Brain microvascular endothelial cell (primary cell): ENCODE data around the gene CSH2.
"Not testable (repeated sequence)": the region's sequence is repeated elsewhere in the genome, so short reads cannot be mapped to it uniquely, and the experiment has no call there.

Experiments used
- DNase-seq: peaks from one replicate; pipeline ENCODE4 v3.0.0-alpha.2; 2020
- H3K27ac ChIP-seq: fragments of 250-450 bp; sonication (Bioruptor Pico); 2 replicates; pipeline ENCODE4 v1.5.1; 2020; ENCODE audit warnings: mild to moderate bottlenecking, moderate library complexity
- H3K27me3 ChIP-seq: fragments of 250-450 bp; sonication (Bioruptor Pico); replicated peaks from 2 replicates; pipeline ENCODE4 v1.5.1; 2020; ENCODE audit warnings: mild to moderate bottlenecking
- H3K36me3 ChIP-seq: fragments of 250-450 bp; sonication (Bioruptor Pico); replicated peaks from 2 replicates; pipeline ENCODE4 v1.5.1; 2020; ENCODE audit warnings: mild to moderate bottlenecking
- H3K4me3 ChIP-seq: 2 replicates; pipeline ENCODE4 v1.5.1; 2011; ENCODE audit warnings: low read depth, mild to moderate bottlenecking, control low read depth, low read length, moderate library complexity
- in situ Hi-C: cut with HindIII; loops from 2 replicates; pipeline ENCODE4 v1.10.0; 2017; ENCODE audit warnings: low sequenced_read_pairs, low pct_ligation_motif_present
- TF ChIP-seq, protein P1 (sequence below): IDR thresholded peaks from 2 replicates; pipeline ENCODE4 v1.5.1; 2011; ENCODE audit warnings: low read depth, mild to moderate bottlenecking, moderate library complexity, low read length, control low read depth, inconsistent platforms; ENCODE audit errors: missing control alignments

CSH2 gene

DNA sequence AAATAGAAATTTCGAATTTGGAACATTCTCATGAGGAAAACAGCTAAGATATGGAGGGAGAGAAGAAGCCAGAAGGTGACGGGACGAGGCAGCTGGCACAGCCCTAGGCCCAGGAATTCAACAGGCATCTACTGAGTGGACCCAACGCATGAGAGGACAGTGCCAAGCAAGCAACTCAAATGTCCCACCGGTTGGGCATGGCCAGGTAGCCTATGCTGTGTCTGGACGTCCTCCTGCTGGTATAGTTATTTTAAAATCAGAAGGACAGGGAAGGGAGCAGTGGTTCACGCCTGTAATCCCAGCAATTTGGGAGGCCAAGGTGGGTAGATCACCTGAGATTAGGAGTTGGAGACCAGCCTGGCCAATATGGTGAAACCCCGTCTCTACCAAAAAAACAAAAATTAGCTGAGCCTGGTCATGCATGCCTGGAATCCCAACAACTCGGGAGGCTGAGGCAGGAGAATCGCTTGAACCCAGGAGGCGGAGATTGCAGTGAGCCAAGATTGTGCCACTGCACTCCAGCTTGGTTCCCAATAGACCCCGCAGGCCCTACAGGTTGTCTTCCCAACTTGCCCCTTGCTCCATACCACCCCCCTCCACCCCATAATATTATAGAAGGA, 43.2 kb upstream of the CSH2 start:
- TF ChIP-seq, protein P1, sequence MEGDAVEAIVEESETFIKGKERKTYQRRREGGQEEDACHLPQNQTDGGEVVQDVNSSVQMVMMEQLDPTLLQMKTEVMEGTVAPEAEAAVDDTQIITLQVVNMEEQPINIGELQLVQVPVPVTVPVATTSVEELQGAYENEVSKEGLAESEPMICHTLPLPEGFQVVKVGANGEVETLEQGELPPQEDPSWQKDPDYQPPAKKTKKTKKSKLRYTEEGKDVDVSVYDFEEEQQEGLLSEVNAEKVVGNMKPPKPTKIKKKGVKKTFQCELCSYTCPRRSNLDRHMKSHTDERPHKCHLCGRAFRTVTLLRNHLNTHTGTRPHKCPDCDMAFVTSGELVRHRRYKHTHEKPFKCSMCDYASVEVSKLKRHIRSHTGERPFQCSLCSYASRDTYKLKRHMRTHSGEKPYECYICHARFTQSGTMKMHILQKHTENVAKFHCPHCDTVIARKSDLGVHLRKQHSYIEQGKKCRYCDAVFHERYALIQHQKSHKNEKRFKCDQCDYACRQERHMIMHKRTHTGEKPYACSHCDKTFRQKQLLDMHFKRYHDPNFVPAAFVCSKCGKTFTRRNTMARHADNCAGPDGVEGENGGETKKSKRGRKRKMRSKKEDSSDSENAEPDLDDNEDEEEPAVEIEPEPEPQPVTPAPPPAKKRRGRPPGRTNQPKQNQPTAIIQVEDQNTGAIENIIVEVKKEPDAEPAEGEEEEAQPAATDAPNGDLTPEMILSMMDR, result no peak
- H3K4me3 ChIP-seq, result no peak overlapping the region
- in situ Hi-C loops, result no loop called here
- H3K36me3 ChIP-seq, result no peaks in the 10 kb centered on the region
- peaks cover 3% of the 10 kb centered on the region for H3K27me3 ChIP-seq
- H3K27ac ChIP-seq, result no peak overlapping the region
- no peak for DNase-seq

DNA sequence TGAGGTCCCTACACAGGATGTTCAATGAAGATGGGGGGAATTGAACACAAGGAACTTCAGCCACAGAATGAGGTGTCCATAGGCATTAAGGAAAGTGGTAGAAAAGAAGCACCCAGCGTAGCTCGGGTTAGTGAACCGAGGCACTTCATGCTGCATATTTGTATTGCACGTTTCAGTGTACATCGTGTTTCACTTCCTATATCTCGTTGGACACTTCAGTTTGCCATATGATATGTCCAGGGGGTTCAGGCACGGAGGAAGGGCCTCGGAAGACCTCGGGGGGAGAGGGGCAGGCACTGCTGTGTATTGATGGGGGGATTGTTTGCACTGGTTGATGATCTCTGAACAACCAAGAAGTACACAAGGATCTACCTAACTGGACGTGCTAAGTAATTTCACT, 42.3 kb upstream of the CSH2 start:
- in situ Hi-C loops, H3K27ac ChIP-seq, H3K27me3 ChIP-seq, H3K4me3 ChIP-seq, DNase-seq, H3K36me3 ChIP-seq: not testable (repeated sequence)

DNA sequence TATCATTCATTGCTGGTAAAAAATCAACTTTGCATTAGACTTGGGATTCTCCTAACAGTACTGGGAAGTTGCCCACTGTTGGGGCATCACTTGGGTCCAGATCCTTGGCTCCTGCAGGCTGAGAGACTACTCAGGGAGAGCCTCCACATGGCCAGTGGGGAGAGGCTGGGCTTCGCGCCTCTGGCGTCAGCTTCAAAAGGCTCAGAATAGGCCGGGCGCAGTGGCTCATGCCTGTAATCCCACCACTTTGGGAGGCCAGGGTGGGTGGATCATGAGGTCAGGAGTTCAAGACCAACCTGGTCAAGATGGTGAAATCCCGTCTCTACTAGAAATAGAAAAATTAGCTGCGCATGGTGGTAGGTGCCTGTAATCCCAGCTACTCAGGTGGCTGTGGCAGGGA, 41.0 kb upstream of the CSH2 start:
- H3K27me3 ChIP-seq, result peaks cover 9% of the 10 kb centered on the region
- no peak for DNase-seq
- no peak overlapping the region for H3K4me3 ChIP-seq
- H3K36me3 ChIP-seq, result no peaks in the 10 kb centered on the region
- in situ Hi-C loops, result no loop called here
- H3K27ac ChIP-seq, result no peak overlapping the region
- TF ChIP-seq, protein P1, result no peak

DNA sequence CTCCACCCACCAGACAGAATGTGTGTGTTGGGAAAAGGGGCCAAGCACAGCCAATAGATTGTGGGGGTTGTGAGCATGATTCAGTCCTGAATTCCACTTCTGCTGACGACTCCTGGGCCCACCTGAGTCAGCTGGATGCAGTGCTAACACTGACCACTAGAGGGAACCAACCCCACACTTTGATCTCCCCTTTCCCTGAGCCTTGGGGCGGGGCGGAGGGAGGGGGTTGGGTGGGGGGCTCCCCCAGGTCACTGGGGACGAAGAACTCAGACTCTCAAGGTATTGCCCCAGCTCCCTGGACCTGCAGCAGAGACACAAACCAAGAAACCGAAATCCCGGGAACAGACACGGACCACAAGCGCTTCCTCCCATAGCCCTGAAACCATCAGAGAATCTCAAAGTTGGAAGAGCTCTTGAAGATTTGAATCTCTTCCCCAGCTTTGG, 38.2 kb upstream of the CSH2 start:
- peak; percentile 24 for DNase-seq
- H3K27ac ChIP-seq, result no peak overlapping the region
- TF ChIP-seq, protein P1, result peak; percentile 76
- H3K27me3 ChIP-seq, result peaks cover 6% of the 10 kb centered on the region
- in situ Hi-C loops, result no loop called here
- no peak overlapping the region for H3K4me3 ChIP-seq
- H3K36me3 ChIP-seq, result no peaks in the 10 kb centered on the region

DNA sequence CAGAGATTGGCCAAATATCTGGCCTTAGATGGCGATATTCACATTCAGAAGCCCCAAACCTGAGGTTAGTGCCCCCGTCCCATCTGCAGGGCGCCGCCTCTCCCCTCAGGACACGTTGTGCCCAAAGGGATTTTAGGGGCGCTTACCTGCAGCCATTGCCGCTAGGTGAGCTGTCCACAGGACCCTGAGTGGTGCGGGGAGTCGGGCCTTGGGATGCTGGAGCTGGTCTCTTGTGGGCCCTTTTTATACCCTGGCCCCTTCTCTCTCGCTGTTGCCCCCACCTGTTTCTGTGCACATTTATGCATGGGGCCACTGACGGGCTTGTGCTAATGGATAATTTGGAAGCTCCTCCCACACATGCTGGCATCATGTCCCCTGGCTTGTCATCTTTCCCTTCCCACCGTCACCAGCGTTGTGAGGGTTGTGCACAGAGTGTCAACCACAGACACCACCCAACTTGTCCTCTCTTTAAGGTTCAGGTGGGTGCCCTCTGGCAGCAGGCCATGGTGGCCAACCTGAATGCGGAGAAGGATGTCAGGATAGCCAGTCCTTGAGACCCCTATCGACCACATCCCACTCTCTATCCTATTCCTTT, 37.7 kb upstream of the CSH2 start, which contains the start of gene CSHL1:
TSS of gene CSHL1 (minus strand) at position 218 of the 595 bp plus-strand sequence. CDS start at position 156, 62 bp downstream.
- H3K36me3 ChIP-seq, result no peaks in the 10 kb centered on the region
- no peak within 1 kb of the TSS for H3K27ac ChIP-seq
- TF ChIP-seq, protein P1, result no peak
- H3K27me3 ChIP-seq, result peaks cover 6% of the 10 kb centered on the region
- no peak for DNase-seq
- H3K4me3 ChIP-seq, result no peak within 1 kb of the TSS
- in situ Hi-C loops, result no loop called here

DNA sequence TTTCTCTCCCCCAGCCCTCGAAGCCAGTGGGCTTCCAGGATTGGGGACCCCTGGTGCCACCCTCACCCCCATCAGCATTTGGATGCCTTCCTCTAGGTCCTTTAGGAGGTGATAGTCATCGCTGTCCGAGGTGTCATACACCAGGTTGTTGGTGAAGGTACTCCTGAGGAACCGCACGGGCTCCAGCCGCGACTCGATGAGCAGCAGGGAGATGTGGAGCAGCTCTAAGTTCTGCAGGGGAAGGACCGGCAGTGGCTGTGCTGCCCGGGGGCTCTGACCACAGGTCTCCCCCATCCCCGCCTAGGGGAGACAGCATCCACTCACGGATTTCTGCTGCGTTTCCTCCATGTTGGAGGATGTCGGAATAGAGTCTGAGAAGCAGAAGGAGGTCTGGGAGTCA, 36.6 kb upstream of the CSH2 start:
- Histone ChIP-seq H3K27me3 (peaks cover 6% of the 10 kb centered on the region), H3K36me3 (no peaks in the 10 kb centered on the region)
- TF ChIP-seq, protein P1, result no peak

DNA sequence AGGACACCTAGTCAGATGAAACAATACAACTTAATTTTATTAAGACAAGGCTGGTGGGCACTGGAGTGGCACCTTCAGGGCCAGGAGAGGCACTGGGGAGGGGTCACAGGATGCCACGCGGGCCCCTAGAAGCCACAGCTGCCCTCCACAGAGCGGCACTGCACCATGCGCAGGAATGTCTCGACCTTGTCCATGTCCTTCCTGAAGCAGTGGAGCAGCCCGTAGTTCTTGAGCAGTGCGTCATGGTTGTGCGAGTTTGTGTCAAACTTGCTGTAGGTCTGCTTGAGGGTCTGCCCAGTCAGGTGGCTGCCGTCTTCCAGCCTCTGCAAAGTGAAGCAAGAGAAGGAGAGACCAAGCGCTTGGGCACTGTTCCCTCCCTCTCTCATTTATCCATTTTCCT, 36.1 kb upstream of the CSH2 start:
- DNase-seq, H3K4me3 ChIP-seq, H3K36me3 ChIP-seq, H3K27ac ChIP-seq, H3K27me3 ChIP-seq, in situ Hi-C loops: not testable (repeated sequence)

More for the DNA sequence above, 36.6 kb upstream of the CSH2 start:
- H3K27ac ChIP-seq, result no peak overlapping the region
- in situ Hi-C loops, result no loop called here
- DNase-seq, result no peak
- H3K4me3 ChIP-seq, result no peak overlapping the region
